ENCODE results near the gene MGLL.

The MGLL gene

DNA sequence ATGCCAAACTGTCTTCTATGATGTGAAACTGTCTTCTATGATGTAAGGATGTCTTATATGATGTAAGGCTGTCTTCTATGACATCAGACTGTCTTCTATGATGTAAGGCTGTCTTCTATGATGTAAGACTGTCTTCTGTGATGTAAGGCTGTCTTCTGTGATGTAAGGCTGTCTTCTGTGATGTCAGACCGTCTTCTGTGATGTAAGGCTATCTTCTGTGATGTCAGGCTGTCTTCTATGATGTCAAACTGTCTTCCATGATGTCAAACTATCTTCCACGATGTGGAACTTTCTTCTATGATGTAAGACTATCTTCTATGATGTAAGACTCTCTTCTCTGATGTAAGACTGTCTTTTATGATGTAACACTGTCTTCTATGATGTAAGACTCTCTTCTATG lies 27.9 kb downstream of the MGLL start:
- H3K27ac ChIP-seq, result no peak overlapping the region
- H3K4me3 ChIP-seq, result no peak overlapping the region

- Histone ChIP-seq H3K4me3 (no peak overlapping the region), H3K27ac (peak overlapping the region in 3 of 21 experiments; percentile 1 to 40 (median 6))
These were observed 29.6 kb downstream of the MGLL start for GRCh38 chr3:127792541-127793292.

- Histone ChIP-seq H3K27ac (peak overlapping the region in 4 of 21 experiments; percentile 18 to 51 (median 44)), H3K4me3 (no peak overlapping the region)
These were observed 30.9 kb downstream of the MGLL start for GRCh38 chr3:127791221-127791913.

DNA sequence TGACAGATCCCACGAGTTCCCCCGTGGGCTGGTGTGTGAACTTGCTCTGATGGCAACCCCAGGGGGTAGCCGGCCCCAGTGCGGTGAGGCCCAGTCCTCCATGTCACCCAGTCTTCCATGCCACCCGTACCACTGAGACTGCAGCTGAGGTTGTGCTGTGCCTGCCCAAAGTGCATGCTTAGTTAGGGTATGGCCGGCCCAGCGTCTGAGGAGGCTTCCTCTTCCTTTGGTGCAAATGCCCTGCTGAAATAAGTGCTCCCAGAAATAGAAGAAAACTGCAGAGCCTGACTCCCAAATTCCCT lies 31.5 kb downstream of the MGLL start:
- H3K4me3 ChIP-seq, result no peak overlapping the region
- peak overlapping the region in 4 of 21 experiments; percentile 18 to 47 (median 28) for H3K27ac ChIP-seq

GRCh38 chr3:127789990-127790881 lies 32.1 kb downstream of the MGLL start:
- Histone ChIP-seq H3K27ac (peak overlapping the region in 2 of 21 experiments; percentile 34 to 47), H3K4me3 (no peak overlapping the region)

DNA sequence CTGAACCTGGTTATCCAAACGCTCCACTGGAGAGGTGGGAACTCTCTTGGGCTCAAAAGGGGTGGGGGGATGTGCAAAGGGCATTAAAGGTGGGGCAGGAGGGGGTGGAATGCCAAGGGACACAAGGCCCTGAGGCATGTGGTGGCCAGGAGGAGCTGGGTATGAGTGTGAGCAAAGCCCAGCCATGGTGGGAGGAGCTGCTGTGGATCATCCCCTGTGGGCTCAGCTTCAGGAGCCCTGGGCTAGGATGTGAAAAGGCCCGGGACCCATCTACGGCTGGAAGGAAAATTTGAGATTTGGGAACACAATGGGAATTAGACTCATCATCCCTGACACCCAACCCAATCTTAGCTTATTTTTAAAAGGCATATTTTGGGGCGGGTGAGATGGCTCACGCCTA lies 33.3 kb downstream of the MGLL start:
- H3K27ac ChIP-seq, result no peak overlapping the region

GRCh38 chr3:127788451-127788909 lies 33.8 kb downstream of the MGLL start:
- Histone ChIP-seq H3K27ac (peak overlapping the region in 1 of 21 experiments; percentile 46), H3K4me3 (no peak overlapping the region)

More for the DNA sequence above, 33.3 kb downstream of the MGLL start:
- H3K4me3 ChIP-seq, result no peak overlapping the region

- no peak overlapping the region for H3K4me3 ChIP-seq
- H3K27ac ChIP-seq, result peak overlapping the region in 4 of 21 experiments; percentile 14 to 34 (median 18)
These were observed 34.5 kb downstream of the MGLL start for GRCh38 chr3:127787571-127788365.

DNA sequence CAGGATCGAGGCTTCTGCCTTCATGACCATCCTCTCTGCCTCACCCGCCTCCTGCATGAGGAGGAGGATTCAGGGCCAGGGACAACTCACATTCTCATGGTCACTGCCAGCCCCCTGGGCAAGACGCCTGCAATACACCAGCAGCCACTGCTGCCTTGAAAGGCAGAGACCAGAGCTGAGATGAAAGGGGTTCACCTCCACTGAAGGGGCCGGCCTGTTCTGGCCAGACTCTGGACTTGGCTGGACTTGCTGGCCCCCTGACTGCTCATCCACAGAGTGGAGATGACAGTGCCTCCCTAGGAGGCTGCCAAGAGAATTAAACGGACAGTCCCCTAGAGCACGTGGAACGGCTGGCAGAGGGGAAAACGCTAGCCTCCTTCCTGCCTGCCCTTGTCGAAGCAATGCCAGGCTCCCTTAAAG lies 35.2 kb downstream of the MGLL start:
- H3K27ac ChIP-seq, result peak overlapping the region in 5 of 21 experiments; percentile 2 to 34 (median 19)
- H3K4me3 ChIP-seq, result no peak overlapping the region

DNA sequence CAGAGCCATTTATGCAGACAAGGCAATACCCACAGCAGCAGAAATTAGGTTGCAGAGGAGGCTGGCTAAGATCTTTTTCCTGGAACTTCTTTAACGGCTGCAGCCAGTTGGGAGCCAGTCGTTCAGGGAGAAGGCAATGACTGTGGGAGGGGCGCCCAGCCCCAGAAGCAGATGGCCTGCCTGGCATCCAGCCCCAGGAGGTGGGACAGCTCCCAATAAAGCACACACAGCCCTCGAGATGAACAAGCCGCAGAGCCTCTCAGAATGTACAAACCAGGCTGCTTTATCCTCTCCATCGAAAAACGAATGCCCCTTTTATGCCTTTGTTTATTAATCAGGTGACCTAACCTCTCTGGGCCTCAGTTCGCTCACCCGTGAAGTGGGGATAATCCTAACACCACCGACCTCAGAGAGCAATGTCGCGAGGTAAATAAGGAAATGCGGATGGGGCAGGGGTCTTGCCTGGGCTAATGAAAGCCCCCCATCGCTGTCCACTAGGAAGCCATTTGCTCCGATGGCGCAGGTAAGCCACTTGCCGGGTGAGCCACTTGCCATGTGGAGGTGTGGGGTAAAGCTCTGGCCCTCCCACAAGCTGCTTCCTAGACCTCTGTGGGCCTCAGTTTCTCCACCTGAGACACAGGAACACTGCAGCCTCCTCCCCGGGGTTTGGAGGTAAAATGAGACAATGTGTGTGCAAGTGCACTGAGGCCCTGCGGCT lies 35.8 kb downstream of the MGLL start:
- Histone ChIP-seq H3K27ac (peak overlapping the region in 4 of 21 experiments; percentile 2 to 34 (median 20)), H3K4me3 (no peak overlapping the region)

DNA sequence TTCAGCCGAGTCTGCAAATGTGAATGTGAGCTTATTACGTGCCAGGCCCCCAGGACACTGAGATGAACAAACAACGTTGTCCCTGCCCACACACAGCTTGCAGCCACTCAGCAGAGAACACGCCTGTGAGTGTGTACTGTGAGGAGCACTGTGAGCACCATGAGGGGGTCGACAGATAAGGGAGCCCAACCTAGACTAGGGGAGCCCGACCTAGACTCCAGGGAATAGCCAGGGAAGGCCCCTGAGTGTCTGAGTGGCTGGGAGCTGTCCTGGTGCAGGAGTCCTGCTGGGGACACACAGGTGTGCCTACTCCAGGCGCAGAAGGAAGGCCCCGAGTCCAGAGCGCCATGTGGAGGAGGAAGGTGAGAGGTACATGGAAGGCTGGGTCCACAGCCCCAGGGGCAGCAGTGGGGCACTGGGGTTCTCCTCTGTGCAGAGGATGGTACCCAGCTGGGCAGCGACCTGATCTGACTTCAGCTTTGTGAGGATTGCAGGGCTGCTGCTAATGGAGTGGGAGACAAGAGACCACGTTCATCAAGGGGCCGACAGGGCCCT lies 36.5 kb downstream of the MGLL start:
- no peak overlapping the region for H3K4me3 ChIP-seq
- peak overlapping the region in 1 of 21 experiments; percentile 63 for H3K27ac ChIP-seq

- no peak overlapping the region for H3K27ac ChIP-seq
- no peak overlapping the region for H3K4me3 ChIP-seq
These were observed 37.2 kb downstream of the MGLL start for GRCh38 chr3:127784865-127785710.

GRCh38 chr3:127784283-127784682 lies 38.0 kb downstream of the MGLL start:
- H3K4me3 ChIP-seq, result no peak overlapping the region
- no peak overlapping the region for H3K27ac ChIP-seq

- no peak overlapping the region for H3K27ac ChIP-seq
These were observed 38.6 kb downstream of the MGLL start for GRCh38 chr3:127783642-127784160.

GRCh38 chr3:127783166-127783565 lies 39.1 kb downstream of the MGLL start:
- Histone ChIP-seq H3K4me3 (no peak overlapping the region), H3K27ac (no peak overlapping the region)

More at GRCh38 chr3:127783642-127784160, 38.6 kb downstream of the MGLL start:
- H3K4me3 ChIP-seq, result no peak overlapping the region

- H3K27ac ChIP-seq, result peak overlapping the region in 11 of 21 experiments; percentile 9 to 78 (median 41)
- H3K4me3 ChIP-seq, result no peak overlapping the region
These were observed 40.8 kb downstream of the MGLL start for GRCh38 chr3:127781411-127782001.
